HG03520 (cell line): ENCODE results near the gene NRP2.

ENCODE experiments used
- ATAC-seq: cut with Tn5 transposase; IDR thresholded peaks from one replicate; pipeline ENCODE4 v1.9.1; 2021; ENCODE audit warnings: mild to moderate bottlenecking, moderate library complexity; ENCODE audit not compliant: unreplicated experiment

Gene NRP2

GRCh38 chr2:205686056-205686782 lies 3.9 kb downstream of the NRP2 start:
- ATAC-seq, result no peak

- no peak for ATAC-seq
Observed at GRCh38 chr2:205686783-205687640, 4.7 kb downstream of the NRP2 start.

- no peak for ATAC-seq
Observed at GRCh38 chr2:205687641-205687956, 5.3 kb downstream of the NRP2 start.

- no peak for ATAC-seq
Observed at GRCh38 chr2:205688417-205689200, 6.3 kb downstream of the NRP2 start.

- ATAC-seq, result no peak
Observed at GRCh38 chr2:205689820-205690219, 7.5 kb downstream of the NRP2 start.

GRCh38 chr2:205692104-205692503 lies 9.8 kb downstream of the NRP2 start:
- no peak for ATAC-seq

- ATAC-seq, result no peak
Observed at GRCh38 chr2:205694256-205694655, 12.0 kb downstream of the NRP2 start.

- no peak for ATAC-seq
Observed at GRCh38 chr2:205695460-205695991, 13.2 kb downstream of the NRP2 start.

GRCh38 chr2:205696331-205696926 lies 14.1 kb downstream of the NRP2 start:
- no peak for ATAC-seq

- no peak for ATAC-seq
Observed at GRCh38 chr2:205696927-205697441, 14.7 kb downstream of the NRP2 start.

GRCh38 chr2:205698286-205699268 lies 16.3 kb downstream of the NRP2 start:
- ATAC-seq, result no peak

GRCh38 chr2:205699515-205700289 lies 17.4 kb downstream of the NRP2 start:
- ATAC-seq, result no peak

- ATAC-seq, result peak; percentile 71
Observed at GRCh38 chr2:205700331-205701132, 18.2 kb downstream of the NRP2 start.

- no peak for ATAC-seq
Observed at GRCh38 chr2:205701509-205701908, 19.2 kb downstream of the NRP2 start.

- ATAC-seq, result no peak
Observed at GRCh38 chr2:205702576-205702975, 20.3 kb downstream of the NRP2 start.

GRCh38 chr2:205703471-205704126 lies 21.3 kb downstream of the NRP2 start:
- no peak for ATAC-seq

GRCh38 chr2:205704127-205704741 lies 21.9 kb downstream of the NRP2 start:
- no peak for ATAC-seq
